AG10803 (cell line): ENCODE measurements around the gene CHERP.

Experiments
- DNase-seq: peaks from one replicate; pipeline ENCODE4 v3.0.0; 2010; ENCODE audit warnings: low read depth
- H3K4me3 ChIP-seq: 2 replicates; pipeline ENCODE4 v1.5.1; 2011; ENCODE audit warnings: mild to moderate bottlenecking, low read length, control low read depth
- TF ChIP-seq, protein P1 (sequence below): conservative IDR thresholded peaks from 2 replicates; pipeline ENCODE4 v1.5.1; 2011; ENCODE audit warnings: mild to moderate bottlenecking, low read length, control low read depth, inconsistent platforms

CHERP gene

DNA sequence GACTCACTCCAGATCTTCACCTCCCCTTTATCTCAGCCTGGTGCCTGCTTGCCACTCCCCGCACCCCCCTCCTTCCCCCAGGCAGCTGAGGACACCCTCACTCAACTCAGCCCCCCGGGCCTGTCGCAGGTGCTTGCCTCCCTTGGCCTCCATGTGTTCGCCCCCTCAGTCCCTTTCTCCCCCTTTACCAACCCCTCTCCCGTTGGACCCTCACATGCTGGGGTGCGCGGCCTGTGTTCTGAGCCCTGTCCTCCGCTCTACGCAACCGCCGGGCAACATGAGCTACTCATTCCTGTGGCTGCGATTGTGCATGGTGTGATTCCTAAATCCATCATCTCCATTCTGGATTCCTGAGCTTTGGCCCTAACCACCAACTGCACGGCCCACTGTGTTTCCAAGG lies 5.1 kb downstream of the CHERP start:
- no peak overlapping the region for H3K4me3 ChIP-seq
- TF ChIP-seq, protein P1, sequence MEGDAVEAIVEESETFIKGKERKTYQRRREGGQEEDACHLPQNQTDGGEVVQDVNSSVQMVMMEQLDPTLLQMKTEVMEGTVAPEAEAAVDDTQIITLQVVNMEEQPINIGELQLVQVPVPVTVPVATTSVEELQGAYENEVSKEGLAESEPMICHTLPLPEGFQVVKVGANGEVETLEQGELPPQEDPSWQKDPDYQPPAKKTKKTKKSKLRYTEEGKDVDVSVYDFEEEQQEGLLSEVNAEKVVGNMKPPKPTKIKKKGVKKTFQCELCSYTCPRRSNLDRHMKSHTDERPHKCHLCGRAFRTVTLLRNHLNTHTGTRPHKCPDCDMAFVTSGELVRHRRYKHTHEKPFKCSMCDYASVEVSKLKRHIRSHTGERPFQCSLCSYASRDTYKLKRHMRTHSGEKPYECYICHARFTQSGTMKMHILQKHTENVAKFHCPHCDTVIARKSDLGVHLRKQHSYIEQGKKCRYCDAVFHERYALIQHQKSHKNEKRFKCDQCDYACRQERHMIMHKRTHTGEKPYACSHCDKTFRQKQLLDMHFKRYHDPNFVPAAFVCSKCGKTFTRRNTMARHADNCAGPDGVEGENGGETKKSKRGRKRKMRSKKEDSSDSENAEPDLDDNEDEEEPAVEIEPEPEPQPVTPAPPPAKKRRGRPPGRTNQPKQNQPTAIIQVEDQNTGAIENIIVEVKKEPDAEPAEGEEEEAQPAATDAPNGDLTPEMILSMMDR = no peak
- no peak for DNase-seq

DNA sequence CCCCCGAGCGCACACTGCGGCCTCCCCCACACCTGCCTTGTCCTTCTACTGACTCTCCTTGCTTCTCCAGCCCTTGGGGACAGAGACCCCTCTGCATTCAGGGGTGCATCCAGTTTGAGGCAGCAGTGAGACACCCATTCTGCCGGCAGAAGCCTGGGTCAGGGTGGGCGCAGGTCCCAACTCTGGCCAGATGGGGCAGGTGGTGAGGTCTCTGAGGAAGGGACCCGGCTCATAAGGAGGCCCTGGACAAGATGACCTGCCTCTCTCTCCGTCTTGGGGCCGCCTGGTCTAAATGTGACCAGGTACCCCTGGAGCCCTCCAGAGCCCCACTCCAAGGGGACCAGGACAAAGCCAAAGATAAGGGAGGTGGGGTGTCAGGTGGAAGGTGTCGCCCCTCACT lies 6.1 kb downstream of the CHERP start:
- TF ChIP-seq, protein P1 = no peak
- DNase-seq = no peak
- H3K4me3 ChIP-seq = no peak overlapping the region

DNA sequence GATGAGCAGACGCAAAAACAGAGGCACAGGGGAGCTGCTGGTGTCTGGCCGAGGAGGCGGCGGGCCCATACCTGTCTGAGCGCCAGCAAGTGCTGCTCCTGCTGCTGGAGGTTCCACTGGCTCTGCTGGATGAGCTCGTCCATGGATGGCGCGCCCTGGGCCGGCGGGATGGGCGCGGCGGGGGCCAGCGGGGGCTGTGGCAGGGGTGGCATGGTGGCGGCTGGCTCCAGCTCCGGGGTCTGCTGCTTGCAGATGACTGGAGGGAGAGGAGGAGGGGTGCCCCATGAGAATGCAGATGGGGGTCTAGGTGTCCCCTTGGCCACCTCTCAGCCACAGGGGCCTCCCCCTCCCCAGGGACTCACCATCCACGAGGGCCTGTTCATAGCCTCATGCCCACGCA lies 6.9 kb downstream of the CHERP start:
- DNase-seq = no peak
- H3K4me3 ChIP-seq = no peak overlapping the region
- TF ChIP-seq, protein P1 = no peak

DNA sequence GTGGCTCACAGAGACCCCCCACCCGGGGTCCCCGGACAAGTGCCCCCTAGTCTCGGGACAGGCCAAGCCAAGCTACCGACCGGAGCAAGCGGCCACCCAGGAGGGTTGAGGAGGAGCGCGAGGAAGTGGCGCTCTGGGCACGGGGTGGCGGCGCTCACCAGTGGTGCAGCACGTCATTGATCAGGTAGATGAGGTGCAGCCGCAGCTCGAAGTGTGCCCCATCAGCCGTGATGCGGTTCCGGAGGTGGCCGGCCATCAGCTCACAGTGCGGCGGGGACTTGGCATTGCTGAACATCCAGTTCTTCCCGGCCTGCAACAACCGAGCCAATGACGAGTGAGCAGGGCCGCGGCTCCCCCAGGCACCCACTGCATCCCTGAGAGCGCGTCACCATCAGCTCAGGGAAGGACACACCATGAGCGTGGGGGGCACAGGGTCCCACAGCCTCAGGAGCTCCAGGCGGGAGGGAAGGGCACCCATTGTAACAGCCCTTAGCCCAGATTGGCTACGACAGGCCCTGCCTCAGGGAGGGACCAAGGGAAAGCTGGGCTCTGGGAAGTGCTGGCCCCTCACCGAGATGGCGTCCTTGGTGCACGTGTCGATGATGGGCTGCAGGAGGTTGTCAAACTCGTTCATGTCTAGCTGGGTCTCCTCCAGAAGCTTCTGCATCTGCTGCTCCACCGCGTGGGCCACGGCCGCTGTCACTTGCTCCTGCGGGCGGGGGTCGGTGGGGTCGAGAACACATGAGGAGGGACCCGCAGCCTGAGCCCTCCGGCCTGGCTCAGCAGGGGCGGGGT lies 9.6 kb downstream of the CHERP start:
- no peak for DNase-seq
- no peak overlapping the region for H3K4me3 ChIP-seq
- TF ChIP-seq, protein P1 = no peak

DNA sequence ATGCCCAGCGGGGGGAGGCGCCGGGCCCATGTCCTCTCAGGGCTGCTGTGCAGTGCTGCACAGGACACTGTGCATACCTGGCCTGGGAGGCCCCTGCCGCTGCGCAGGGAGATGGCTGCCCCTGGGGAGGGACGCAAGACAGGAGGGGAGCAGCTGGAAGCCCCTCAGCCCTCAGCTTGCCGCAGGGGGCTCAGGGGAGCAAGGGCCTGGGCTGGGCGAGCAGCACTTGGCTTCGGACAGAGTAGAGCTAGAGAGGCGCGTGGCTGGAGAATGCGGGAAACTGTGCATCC lies 10.9 kb downstream of the CHERP start:
- TF ChIP-seq, protein P1 = no peak
- DNase-seq = no peak
- H3K4me3 ChIP-seq = no peak overlapping the region

DNA sequence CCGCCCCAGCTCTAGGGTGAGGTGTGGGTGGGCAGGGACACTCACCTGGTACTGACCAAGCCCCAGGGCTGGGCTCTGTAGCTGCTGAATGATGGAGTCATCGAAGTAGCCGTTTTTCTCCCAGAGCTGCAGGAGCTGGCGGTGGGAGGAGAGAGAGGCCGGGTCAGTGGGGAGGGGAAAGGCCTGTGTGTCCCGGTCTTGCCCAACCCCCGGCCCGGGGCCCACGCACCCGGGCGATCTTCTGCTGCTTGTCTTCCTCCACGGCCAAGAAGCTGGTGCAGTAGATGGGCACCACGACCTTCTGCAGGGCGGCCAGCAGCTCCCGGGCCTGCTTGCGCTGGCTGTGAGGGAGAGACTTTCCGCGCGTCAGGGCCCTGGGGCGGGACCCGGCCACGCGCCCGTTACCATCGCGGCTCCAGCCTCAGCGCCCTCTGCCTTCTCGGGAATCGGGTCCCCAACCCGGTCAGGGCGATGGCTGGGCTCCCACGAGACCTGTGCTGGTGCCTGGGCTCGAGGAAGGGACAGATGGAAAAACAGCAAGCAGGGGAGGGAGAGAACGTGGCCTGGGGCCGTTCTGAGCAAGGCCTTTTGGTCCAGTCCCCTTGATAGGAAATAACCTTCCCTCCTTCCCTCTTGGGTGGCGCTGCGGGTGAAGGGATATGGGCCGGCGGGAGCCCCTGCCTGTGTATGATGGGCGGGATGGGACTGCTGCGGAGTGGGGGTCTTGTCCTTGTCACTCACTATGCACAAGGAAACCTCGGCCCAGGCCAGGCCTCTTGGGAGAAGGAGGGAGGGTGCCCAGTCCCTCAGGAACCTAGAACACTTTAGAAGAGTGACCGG lies 11.5 kb downstream of the CHERP start:
- no peak overlapping the region for H3K4me3 ChIP-seq
- no peak for DNase-seq
- TF ChIP-seq, protein P1 = no peak

DNA sequence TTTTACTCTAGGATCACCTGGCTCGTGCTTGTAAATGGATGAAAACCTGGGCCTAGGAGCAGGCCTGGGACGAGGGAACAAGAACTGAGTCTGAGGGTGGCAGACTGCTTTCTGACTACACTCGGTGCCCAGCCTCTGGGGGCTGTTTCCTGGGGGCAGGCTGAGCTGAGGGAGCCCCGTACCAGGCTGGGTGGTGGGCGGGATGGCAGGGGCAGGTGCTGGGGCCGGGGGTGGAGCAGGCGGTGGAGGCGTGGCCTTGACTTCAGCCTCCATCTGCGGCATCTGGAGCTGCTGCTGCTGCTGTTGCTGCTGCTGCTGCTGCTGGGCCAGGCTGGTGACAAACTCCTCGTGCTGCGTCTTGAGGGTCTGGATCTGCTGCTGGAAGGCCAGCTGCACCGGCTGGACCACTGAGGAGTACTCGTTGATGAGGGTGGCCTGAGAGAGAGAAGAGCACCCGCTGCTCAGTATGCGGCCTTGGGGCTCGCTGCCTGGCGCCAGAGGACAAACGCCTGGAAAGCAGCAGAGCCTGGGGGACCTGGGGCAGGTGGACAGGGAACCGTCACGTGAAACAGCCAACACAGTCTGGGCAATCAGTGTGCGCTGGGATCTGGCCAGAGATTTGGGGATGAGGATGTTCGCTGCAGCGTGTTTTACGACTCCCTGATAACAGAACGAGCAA lies 12.6 kb downstream of the CHERP start:
- no peak for DNase-seq
- TF ChIP-seq, protein P1 = no peak
- H3K4me3 ChIP-seq = no peak overlapping the region
